Body of pancreas (tissue), 4 donors: ENCODE results near the gene NEU4.

ENCODE experiments used
- POLR2A ChIP-seq, 3 donors: fragments of 450-650 bp; IDR thresholded peaks; one replicate each; pipeline ENCODE4 v1.6.1; 2016; ENCODE audit warnings: antibody characterized with exemption in 3 of 3, mild to moderate bottlenecking in 2 of 3
- TF ChIP-seq, protein P1 (sequence below), 7 experiments: fragments of 450-650 bp in 4 of 7; fragments of 200-600 bp in 3 of 7; sonication (generic) in 3 of 7; IDR thresholded peaks; one replicate each; pipeline ENCODE4 v1.5.1; 2016 to 2019; ENCODE audit warnings: antibody characterized with exemption in 7 of 7

- TF ChIP-seq, protein P1, sequence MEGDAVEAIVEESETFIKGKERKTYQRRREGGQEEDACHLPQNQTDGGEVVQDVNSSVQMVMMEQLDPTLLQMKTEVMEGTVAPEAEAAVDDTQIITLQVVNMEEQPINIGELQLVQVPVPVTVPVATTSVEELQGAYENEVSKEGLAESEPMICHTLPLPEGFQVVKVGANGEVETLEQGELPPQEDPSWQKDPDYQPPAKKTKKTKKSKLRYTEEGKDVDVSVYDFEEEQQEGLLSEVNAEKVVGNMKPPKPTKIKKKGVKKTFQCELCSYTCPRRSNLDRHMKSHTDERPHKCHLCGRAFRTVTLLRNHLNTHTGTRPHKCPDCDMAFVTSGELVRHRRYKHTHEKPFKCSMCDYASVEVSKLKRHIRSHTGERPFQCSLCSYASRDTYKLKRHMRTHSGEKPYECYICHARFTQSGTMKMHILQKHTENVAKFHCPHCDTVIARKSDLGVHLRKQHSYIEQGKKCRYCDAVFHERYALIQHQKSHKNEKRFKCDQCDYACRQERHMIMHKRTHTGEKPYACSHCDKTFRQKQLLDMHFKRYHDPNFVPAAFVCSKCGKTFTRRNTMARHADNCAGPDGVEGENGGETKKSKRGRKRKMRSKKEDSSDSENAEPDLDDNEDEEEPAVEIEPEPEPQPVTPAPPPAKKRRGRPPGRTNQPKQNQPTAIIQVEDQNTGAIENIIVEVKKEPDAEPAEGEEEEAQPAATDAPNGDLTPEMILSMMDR (IDR thresholded peaks at IDR 0.05): no peak
- no peak for TF ChIP-seq POLR2A (IDR thresholded peaks at IDR 0.05)
Observed at GRCh38 chr2:241809383-241810306, 652 bp downstream of the NEU4 start.
